Lung (tissue), 12 donors: Measurements from ENCODE around the gene ROBO1. TPM values are rescaled to one million over a fixed set of nuclear protein-coding genes. Genes with fewer than 3 reads are reported as not detected.
"Not testable (repeated sequence)": the region's sequence is repeated elsewhere in the genome, so short reads cannot be mapped to it uniquely, and the experiment has no call there.

Source experiments
- ATAC-seq: fragments of 200-7000 bp; cut with Tn5 transposase; one replicate; pipeline ENCODE4 v1.9.1; 2020; ENCODE audit warnings: moderate number of reproducible peaks; ENCODE audit not compliant: insufficient read depth, low FRiP score
- DNase-seq, 3 donors: peaks; one replicate each; pipeline ENCODE4 v3.0.0-alpha.2; 2013 to 2017
- H3K27ac ChIP-seq, 2 donors: one replicate each; pipeline ENCODE4 v1.5.1; 2013; ENCODE audit warnings: mild to moderate bottlenecking in 2 of 2, moderate library complexity in 2 of 2, control low read depth in 1 of 2, inconsistent platforms in 1 of 2, low read depth in 1 of 2, low read length in 1 of 2
- H3K27me3 ChIP-seq, 3 donors: one replicate each; pipeline ENCODE4 v1.5.1; 2013; ENCODE audit warnings: low read length in 2 of 3; ENCODE audit not compliant: control insufficient read depth in 3 of 3, insufficient read depth in 3 of 3
- H3K36me3 ChIP-seq, 4 donors: one replicate each; pipeline ENCODE4 v1.5.1; 2013; ENCODE audit warnings: low read length in 4 of 4, mild to moderate bottlenecking in 1 of 4, moderate library complexity in 1 of 4; ENCODE audit not compliant: control insufficient read depth in 4 of 4, insufficient read depth in 4 of 4
- H3K4me1 ChIP-seq, 5 donors: one replicate each; pipeline ENCODE4 v1.5.1; 2013; ENCODE audit warnings: low read length in 5 of 5, mild to moderate bottlenecking in 2 of 5, moderate library complexity in 1 of 5; ENCODE audit not compliant: control insufficient read depth in 5 of 5, insufficient read depth in 5 of 5
- H3K4me3 ChIP-seq: one replicate; pipeline ENCODE4 v1.5.1; 2013; ENCODE audit warnings: mild to moderate bottlenecking, control low read depth, moderate library complexity
- H3K9ac ChIP-seq, 2 donors: one replicate each; pipeline ENCODE4 v1.5.1; 2013; ENCODE audit warnings: low read length in 2 of 2, control low read depth in 1 of 2; ENCODE audit not compliant: insufficient read depth in 1 of 2
- H3K9me3 ChIP-seq, 4 donors: one replicate each; pipeline ENCODE4 v1.5.1; 2013; ENCODE audit warnings: low read length in 3 of 4, mild to moderate bottlenecking in 1 of 4, moderate library complexity in 1 of 4; ENCODE audit not compliant: control insufficient read depth in 4 of 4, insufficient read depth in 3 of 4
- WGBS, 2 donors: extraction: QIAGEN DNeasy Blood & Tissue Kit; methylation state at CpG; one replicate each; pipeline ENCODE4 v1.1.7; 2013; 5-methylcytosine and 5-hydroxymethylcytosine counted together
- polyA plus RNA-seq, 2 donors: library from polyadenylated mRNA; stranded (reverse); fragments of 200-250 nt; gene quantifications; one replicate each; pipeline ENCODE4 v1.2.1, GENCODE V29; 2013
- total RNA-seq, 2 donors: library from RNA; depleted of rRNA in 1 of 2; stranded (reverse); fragments of >200 nt in 1 of 2; gene quantifications; one replicate each; pipeline ENCODE4 v1.2.1, GENCODE V29; 2014 to 2021
- TF ChIP-seq, protein P1 (sequence below): IDR thresholded peaks from 2 replicates; pipeline ENCODE4 v1.5.1; 2012; ENCODE audit warnings: mild to moderate bottlenecking; ENCODE audit errors: control extremely low read depth, extremely low read depth
- donor health status: control.
- donor health status: control.
- donor health status: Bipolar disorder and iron deficiency.
- donor health status: healthy.
- donor health status: DM: yes; HTN: yes; CAD: no.

The ROBO1 gene
- total and polyA plus RNA-seq, 4 donors, result 2.6 to 72.6 (median 15.7) TPM

DNA sequence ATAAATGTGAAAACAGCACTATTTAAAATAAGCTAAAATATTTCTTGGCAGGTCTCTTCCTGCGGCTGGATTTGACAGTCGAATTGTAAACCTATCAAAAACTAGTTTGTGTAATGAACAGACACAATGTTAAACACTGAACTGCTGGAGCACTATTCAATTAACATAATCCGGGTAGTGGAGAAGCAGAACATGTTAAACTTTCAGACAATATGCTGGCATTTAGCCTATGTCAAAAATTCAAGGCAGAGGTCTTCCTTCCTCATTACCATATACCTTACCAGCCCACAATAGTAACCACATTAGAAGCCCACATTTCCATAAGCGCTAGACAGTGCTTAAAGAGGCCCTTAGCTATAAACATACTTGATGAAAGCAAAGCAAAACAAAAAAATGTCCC lies 1042.9 kb downstream of the ROBO1 start:
- peak overlapping the region in 1 of 2 donors; percentile 42 for H3K9ac ChIP-seq
- H3K9me3 ChIP-seq, result no peaks in the 10 kb centered on the region
- H3K36me3 ChIP-seq, result no peaks in the 10 kb centered on the region
- H3K4me1 ChIP-seq, result peaks cover 0 to 46% (median 7%) of the 10 kb centered on the region in 5 donors
- DNase-seq, result peak in 2 of 3 donors; percentile 49 to 61
- H3K4me3 ChIP-seq, result no peak overlapping the region
- ATAC-seq, result no peak
- no peak overlapping the region for H3K27ac ChIP-seq
- 54 to 63% methylated on average over 4 of the region's 4 CpGs for WGBS, 2 donors
- no peaks in the 10 kb centered on the region for H3K27me3 ChIP-seq
- TF ChIP-seq, protein P1, sequence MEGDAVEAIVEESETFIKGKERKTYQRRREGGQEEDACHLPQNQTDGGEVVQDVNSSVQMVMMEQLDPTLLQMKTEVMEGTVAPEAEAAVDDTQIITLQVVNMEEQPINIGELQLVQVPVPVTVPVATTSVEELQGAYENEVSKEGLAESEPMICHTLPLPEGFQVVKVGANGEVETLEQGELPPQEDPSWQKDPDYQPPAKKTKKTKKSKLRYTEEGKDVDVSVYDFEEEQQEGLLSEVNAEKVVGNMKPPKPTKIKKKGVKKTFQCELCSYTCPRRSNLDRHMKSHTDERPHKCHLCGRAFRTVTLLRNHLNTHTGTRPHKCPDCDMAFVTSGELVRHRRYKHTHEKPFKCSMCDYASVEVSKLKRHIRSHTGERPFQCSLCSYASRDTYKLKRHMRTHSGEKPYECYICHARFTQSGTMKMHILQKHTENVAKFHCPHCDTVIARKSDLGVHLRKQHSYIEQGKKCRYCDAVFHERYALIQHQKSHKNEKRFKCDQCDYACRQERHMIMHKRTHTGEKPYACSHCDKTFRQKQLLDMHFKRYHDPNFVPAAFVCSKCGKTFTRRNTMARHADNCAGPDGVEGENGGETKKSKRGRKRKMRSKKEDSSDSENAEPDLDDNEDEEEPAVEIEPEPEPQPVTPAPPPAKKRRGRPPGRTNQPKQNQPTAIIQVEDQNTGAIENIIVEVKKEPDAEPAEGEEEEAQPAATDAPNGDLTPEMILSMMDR, result no peak

DNA sequence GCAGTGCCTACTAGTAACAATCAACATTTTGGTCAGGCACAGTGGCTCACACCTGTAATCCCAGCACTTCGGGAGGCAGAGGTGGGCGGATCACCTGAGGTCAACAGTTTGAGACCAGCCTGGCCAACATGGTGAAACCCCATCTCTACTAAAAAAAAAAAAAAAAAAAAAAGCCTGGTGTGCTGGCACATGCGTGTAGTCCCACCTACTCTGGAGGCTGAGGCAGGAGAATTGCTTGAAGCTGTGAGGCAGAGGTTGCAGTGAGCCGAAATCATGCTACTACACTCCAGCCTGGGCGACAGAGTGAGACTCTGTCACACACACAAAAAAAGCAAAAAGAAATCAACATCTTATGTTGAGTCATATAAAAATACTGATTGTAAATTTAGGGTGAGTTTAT lies 1043.4 kb downstream of the ROBO1 start:
- H3K4me1 ChIP-seq, result peaks cover 0 to 43% (median 7%) of the 10 kb centered on the region in 5 donors
- not testable (repeated sequence) for ATAC-seq, H3K27me3 ChIP-seq, H3K27ac ChIP-seq, H3K4me3 ChIP-seq, H3K36me3 ChIP-seq, H3K9ac ChIP-seq, H3K9me3 ChIP-seq, DNase-seq
- 92 to 94% methylated on average over 5 of the region's 5 CpGs for WGBS, 2 donors

DNA sequence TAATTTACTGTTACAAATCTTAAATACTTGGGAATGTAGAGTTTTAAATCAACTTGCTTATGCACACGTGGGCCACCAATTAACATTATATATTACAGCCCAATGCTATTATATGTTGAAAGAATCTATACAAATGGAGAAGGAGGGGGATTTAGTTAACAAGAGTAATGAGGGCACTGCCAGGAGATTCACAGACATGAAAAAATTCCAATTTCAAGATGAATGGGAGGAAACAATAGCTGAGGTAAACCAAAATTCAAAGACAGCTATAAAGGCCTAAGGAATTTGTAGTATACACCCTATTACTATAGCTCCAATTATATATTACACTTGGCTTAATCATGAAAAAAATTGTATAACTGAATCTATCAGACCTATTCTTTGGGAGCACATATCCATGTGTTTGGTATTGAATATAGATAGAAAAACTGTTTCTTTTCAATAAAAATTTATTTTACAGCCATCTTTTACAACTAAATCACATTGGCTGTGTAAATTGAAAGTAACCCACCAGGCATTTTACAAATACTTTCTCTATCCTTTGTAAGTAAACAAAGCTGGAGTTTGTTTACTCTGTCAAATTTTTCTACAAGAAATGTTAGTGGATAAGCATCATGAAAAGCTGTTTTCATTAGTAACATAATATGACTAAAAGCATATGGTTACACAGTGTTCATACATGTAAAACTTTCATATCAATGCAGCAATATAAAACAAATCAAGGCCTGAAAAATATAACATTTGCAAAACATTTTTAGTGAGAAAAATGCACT lies 1045.8 kb downstream of the ROBO1 start:
- Histone ChIP-seq H3K9ac (no peak overlapping the region), H3K36me3 (peaks cover 0 to under 1% (median 0%) of the 10 kb centered on the region in 4 donors), H3K27ac (no peak overlapping the region), H3K4me1 (peaks cover 0 to 31% (median 0%) of the 10 kb centered on the region in 5 donors), H3K9me3 (no peaks in the 10 kb centered on the region), H3K4me3 (no peak overlapping the region), H3K27me3 (no peaks in the 10 kb centered on the region)
- no peak for ATAC-seq
- peak in 2 of 3 donors; percentile 46 to 68 for DNase-seq
- TF ChIP-seq, protein P1, result no peak
- WGBS, 2 donors, result 48 to 82% methylated on average over 1 of the region's 1 CpG

DNA sequence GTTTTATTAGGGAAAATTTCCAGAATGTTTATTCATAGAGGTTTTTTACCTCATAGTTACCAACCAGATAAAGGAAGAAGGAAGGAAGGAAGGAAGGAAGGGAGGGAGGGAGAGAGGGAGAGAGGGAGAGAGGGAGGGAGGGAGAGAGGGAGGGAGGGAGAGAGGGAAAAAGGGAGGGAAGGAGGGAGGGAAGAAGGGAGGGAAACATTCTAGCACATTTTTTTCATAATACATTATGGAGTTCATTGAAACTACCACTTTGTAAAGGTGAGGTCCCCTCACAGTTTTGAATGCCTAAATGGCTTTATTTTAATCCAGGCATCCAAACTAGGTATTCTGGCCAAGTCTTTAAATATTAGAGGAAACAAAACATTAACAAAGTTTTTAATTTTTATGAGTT lies 1049.1 kb downstream of the ROBO1 start:
- no peak for ATAC-seq
- Histone ChIP-seq H3K27me3 (no peaks in the 10 kb centered on the region), H3K4me1 (peaks cover 0 to 12% (median 0%) of the 10 kb centered on the region in 5 donors), H3K36me3 (peaks cover 0 to 9% (median under 1%) of the 10 kb centered on the region in 4 donors), H3K9me3 (no peaks in the 10 kb centered on the region), H3K9ac (no peak overlapping the region), H3K4me3 (no peak overlapping the region), H3K27ac (no peak overlapping the region)
- TF ChIP-seq, protein P1, result no peak
- DNase-seq, result no peak
